Measurements from ENCODE around the gene FOXL1.

FOXL1 gene

DNA sequence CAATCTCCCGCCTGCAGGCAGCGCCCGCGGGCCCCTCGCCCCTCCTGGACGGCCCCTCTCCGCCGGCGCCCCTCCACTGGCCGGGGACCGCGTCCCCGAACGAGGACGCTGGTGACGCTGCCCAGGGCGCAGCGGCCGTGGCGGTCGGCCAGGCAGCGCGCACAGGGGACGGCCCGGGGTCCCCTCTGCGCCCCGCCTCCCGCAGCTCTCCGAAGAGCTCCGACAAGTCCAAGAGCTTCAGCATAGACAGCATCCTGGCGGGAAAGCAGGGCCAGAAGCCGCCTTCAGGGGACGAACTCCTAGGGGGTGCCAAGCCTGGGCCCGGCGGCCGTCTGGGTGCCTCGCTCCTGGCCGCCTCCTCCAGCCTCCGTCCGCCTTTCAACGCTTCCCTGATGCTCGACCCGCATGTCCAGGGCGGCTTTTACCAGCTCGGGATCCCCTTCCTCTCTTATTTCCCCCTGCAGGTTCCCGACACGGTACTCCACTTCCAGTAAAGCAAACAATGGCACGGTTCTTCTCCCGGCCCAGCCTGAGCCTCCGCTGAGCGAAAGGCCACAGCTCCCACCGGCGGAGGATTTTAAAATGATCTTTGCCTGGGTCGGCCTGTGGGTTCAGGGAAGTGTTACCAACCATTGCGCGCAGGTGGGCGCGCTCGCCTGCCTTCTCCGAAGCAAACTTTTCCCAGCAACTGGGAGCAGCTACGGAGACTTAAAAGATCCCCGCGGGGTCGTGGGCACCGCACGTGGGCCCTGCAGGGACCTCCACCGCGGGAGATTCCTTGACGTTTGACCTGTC is 1.1 kb downstream of the FOXL1 start:
- TF ChIP-seq ZFX (IDR thresholded peaks at IDR 0.05; ENCODE audit: borderline replicate concordance) = no peak
- TF ChIP-seq, protein P1, sequence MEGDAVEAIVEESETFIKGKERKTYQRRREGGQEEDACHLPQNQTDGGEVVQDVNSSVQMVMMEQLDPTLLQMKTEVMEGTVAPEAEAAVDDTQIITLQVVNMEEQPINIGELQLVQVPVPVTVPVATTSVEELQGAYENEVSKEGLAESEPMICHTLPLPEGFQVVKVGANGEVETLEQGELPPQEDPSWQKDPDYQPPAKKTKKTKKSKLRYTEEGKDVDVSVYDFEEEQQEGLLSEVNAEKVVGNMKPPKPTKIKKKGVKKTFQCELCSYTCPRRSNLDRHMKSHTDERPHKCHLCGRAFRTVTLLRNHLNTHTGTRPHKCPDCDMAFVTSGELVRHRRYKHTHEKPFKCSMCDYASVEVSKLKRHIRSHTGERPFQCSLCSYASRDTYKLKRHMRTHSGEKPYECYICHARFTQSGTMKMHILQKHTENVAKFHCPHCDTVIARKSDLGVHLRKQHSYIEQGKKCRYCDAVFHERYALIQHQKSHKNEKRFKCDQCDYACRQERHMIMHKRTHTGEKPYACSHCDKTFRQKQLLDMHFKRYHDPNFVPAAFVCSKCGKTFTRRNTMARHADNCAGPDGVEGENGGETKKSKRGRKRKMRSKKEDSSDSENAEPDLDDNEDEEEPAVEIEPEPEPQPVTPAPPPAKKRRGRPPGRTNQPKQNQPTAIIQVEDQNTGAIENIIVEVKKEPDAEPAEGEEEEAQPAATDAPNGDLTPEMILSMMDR (IDR thresholded peaks at IDR 0.05) = no peak
- no peak overlapping the region for H3K27ac ChIP-seq

DNA sequence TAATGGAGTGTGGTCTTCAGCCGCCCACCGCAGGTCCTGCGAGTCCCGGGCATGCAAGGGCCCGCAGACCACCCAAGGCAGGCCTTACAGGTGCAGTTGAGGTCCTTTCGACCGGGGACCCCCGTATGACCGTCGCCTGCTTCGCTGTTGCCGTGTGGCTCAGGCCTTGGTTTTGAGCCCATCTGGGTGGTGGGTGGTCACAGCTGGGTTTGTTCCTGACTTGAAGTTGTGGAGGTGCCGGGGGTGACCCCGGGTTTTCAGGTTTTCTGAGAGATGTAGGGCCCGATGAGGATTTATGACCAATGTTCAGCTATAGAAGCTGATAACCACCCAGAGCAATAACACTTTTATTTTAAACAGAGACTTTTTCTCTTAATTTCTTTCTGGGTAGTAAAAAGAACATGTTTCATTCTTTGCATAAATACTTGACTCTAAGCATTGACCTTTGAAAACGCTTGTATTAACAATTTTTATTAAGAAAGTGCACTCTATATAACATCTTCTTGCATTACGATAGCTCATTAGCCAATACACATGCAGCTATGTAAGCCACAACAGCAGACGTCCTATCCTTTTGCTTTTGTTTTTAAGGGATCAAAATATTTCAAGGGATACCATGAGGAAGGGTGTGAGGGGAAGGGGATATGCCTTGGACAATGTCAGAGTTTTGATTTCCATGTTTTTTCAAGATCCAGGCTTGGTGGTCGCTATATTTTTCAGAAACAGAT is 1.9 kb downstream of the FOXL1 start:
- TF ChIP-seq ZFX (IDR thresholded peaks at IDR 0.05; ENCODE audit: borderline replicate concordance) = no peak
- no peak overlapping the region for H3K27ac ChIP-seq

DNA sequence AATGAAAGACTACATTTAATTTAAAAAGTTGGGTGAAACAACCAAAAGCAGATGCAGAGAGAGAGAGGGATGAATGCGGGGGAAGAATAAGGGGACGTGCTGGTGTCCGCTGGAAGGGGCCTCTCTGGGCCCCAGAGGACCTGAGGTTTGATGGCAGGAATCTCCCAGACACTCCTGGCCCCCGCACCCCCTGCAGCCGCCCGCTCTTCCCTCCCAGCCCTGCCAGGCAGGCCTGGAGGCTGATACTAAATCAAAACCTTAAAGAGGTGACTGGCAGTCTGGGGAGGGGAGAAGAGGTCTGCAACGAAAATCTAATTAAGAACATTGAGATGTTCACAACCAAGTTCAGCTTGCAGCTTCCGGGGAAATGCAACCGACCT is 2.4 kb downstream of the FOXL1 start:
- TF ChIP-seq, protein P1 (IDR thresholded peaks at IDR 0.05) = no peak
- no peak for TF ChIP-seq ZFX (IDR thresholded peaks at IDR 0.05; ENCODE audit: borderline replicate concordance)
- no peak overlapping the region for H3K27ac ChIP-seq

DNA sequence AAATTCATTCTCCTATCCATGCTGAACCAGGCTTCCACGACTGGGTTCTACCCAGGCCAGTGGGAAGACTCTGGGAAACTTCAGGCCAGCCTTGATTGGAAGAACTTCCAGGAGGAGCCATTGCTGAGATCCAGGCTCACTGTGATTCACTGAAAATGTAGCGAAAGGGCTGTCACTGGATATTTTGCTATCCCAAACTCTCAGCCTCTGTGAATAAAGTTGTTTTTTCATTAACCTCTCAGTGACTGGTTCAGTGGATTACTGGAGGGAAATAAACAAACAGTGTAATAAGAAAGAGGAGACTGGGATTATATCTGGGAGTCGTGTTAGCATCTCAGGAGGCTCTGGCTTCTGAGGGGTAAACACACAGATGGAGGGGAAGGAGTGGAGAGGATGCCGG is 3.1 kb downstream of the FOXL1 start:
- no peak overlapping the region for H3K27ac ChIP-seq
- TF ChIP-seq, protein P1 (IDR thresholded peaks at IDR 0.05) = no peak
- no peak for TF ChIP-seq ZFX (IDR thresholded peaks at IDR 0.05; ENCODE audit: borderline replicate concordance)

DNA sequence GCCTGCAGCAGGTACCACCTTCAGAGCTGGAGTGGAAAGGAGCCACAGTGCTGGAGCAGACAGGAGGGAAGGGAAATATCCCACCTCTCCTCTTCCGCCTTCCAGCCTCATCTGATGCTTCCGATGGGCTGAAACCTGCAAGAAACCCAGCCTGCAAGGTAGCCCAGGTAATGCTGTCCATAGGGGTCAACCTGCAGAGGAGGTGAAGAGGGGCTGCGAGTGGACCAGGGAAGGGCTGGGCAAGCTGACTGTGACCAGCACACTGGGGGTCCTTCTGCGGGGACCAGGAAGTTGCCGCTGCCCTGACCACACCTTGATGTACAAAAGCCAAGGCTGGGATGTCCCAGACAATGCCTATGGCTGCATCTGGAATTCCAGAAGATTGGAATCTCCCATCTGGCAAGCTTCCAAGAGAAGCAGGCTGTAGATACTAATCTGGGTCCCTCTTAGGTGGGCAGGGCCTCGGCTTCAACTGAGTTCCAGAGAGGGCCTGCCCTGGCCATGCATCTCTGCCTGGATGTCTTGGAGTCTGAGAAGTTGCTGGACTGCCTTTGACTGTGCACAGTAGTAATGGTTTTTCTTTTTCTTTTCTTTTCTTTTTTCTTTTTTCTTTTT is 5.8 kb downstream of the FOXL1 start:
- H3K27ac ChIP-seq = no peak overlapping the region

DNA sequence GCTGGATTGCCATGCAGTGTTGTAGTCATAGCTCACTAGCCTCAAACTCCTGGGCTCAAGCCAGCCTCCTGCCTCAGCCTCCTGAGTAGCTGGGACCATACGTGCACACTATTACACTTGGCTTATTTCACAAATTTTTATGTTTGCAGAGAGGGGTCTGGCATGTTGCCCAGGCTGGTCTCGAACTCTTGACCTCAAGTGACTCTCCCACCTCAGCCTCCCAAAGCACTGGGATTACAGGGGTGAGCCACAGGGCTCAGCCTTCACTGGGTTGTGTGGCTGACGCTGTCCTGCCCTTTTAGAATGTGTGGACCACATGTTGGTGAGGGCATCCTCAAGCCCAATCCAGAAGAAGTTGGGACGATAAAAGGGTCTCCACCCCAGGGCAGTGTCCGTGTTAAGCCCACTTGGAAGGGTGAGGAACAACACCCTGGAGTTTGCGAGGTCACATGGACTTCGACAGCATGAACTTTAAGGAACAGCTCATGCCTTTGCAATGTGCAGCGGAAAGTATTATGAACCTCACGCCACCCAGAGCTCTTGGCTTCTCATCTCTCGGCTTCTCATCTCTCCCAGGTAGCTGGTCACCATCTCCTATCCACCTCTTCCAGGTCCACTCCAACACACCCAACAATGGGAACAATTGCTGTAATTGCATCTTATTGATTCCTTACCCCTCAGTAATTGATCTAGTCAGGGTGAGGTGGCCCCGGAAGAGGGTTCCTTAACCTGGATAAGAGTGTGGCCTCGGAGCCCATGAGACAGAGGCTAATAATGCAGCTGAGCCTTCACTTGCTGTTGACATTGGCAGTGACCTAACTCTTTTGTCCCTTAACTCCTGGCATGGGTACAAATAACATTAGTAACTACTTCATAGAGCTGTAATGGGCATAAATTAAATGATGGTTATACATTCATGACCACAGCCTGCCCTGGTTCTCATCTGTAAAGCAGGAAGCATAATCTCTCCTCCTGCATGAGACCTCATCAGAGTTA is 6.7 kb downstream of the FOXL1 start:
- no peak overlapping the region for H3K27ac ChIP-seq
- TF ChIP-seq ZFX (IDR thresholded peaks at IDR 0.05; ENCODE audit: borderline replicate concordance) = no peak
- TF ChIP-seq, protein P1 (IDR thresholded peaks at IDR 0.05) = no peak

More for the DNA sequence above, 5.8 kb downstream of the FOXL1 start:
- TF ChIP-seq ZFX (IDR thresholded peaks at IDR 0.05; ENCODE audit: borderline replicate concordance) = no peak
- TF ChIP-seq, protein P1 (IDR thresholded peaks at IDR 0.05) = no peak
